Liver (tissue), 9 donors: ENCODE measurements around the gene PRSS38. TPM values are rescaled to one million over a fixed set of nuclear protein-coding genes. Genes with fewer than 3 reads are reported as not detected.
A peak's percentile ranks its signal among the peaks of the same experiment; 100 is the strongest.

ENCODE experiments used
- DNase-seq: peaks from one replicate; pipeline ENCODE4 v3.0.0-alpha.2; 2017; ENCODE audit warnings: low spot score
- H3K27ac ChIP-seq, 2 donors: one replicate each; pipeline ENCODE4 v1.7.0; 2013; ENCODE audit warnings: inconsistent platforms in 2 of 2, low read length in 2 of 2, control low read depth in 1 of 2, low read depth in 1 of 2, mild to moderate bottlenecking in 1 of 2
- H3K27me3 ChIP-seq, 4 donors: one replicate each; pipeline versions ENCODE4 v1.6.1 to v1.7.0; 2013; ENCODE audit warnings: low read length in 3 of 4, inconsistent platforms in 1 of 4, mild to moderate bottlenecking in 1 of 4, moderate library complexity in 1 of 4; ENCODE audit not compliant: control insufficient read depth in 4 of 4, insufficient read depth in 4 of 4
- H3K36me3 ChIP-seq, 4 donors: one replicate each; pipeline versions ENCODE4 v1.6.1 to v1.7.0; 2013; ENCODE audit warnings: low read length in 3 of 4, mild to moderate bottlenecking in 3 of 4, low read depth in 1 of 4, moderate library complexity in 1 of 4; ENCODE audit not compliant: control insufficient read depth in 4 of 4, insufficient read depth in 3 of 4
- H3K4me1 ChIP-seq, 4 donors: one replicate each; pipeline versions ENCODE4 v1.6.1 to v1.7.0; 2013; ENCODE audit warnings: low read length in 3 of 4, mild to moderate bottlenecking in 3 of 4, moderate library complexity in 1 of 4; ENCODE audit not compliant: control insufficient read depth in 4 of 4, insufficient read depth in 4 of 4
- H3K4me3 ChIP-seq, 3 donors: one replicate each; pipeline versions ENCODE4 v1.6.1 to v1.7.0; 2013; ENCODE audit warnings: low read length in 3 of 3, control low read depth in 1 of 3, low read depth in 1 of 3, mild to moderate bottlenecking in 1 of 3
- H3K9ac ChIP-seq, 2 donors: one replicate each; pipeline ENCODE4 v1.7.0; 2013; ENCODE audit warnings: low read length in 2 of 2, mild to moderate bottlenecking in 2 of 2, moderate library complexity in 2 of 2, control low read depth in 1 of 2, low read depth in 1 of 2
- H3K9me3 ChIP-seq, 4 donors: one replicate each; pipeline versions ENCODE4 v1.6.1 to v1.7.0; 2013; ENCODE audit warnings: low read length in 3 of 4; ENCODE audit not compliant: control insufficient read depth in 4 of 4
- EGR1 ChIP-seq, 2 donors: IDR thresholded peaks; 2 replicates each; pipeline ENCODE4 v1.6.1; 2016 to 2018; ENCODE audit warnings: antibody characterized with exemption in 2 of 2, low read depth in 2 of 2
- FOXA2 ChIP-seq: IDR thresholded peaks from 2 replicates; pipeline ENCODE4 v1.6.1; 2016; ENCODE audit warnings: antibody characterized with exemption
- GABPA ChIP-seq, 2 donors: IDR thresholded peaks in 1 of 2; conservative IDR thresholded peaks in 1 of 2; 2 replicates each; pipeline ENCODE4 v1.6.1; 2016; ENCODE audit warnings: antibody characterized with exemption in 2 of 2, mild to moderate bottlenecking in 1 of 2, moderate library complexity in 1 of 2
- NR2F2 ChIP-seq: IDR thresholded peaks from 2 replicates; pipeline ENCODE4 v1.6.1; 2016; ENCODE audit warnings: antibody characterized with exemption
- RXRA ChIP-seq, 2 donors: IDR thresholded peaks; 2 replicates each; pipeline ENCODE4 v1.6.1; 2017 to 2018; ENCODE audit warnings: antibody characterized with exemption in 2 of 2, mild to moderate bottlenecking in 1 of 2
- YY1 ChIP-seq: IDR thresholded peaks from 2 replicates; pipeline ENCODE4 v1.6.1; 2016; ENCODE audit warnings: antibody characterized with exemption, mild to moderate bottlenecking
- WGBS: extraction: QIAGEN DNeasy Blood & Tissue Kit; methylation state at CpG from one replicate; pipeline ENCODE4 v1.1.7; 2013; 5-methylcytosine and 5-hydroxymethylcytosine counted together
- polyA plus RNA-seq, 2 donors: library from polyadenylated mRNA; stranded (reverse) in 1 of 2; unstranded in 1 of 2; fragments of 200-250 nt in 1 of 2; fragments of >200 nt in 1 of 2; fragmentation: Nextera tagmentation in 1 of 2; extraction: Ambion mirVana in 1 of 2; gene quantifications; one replicate each; pipeline versions ENCODE4 v1.2.1 to v1.2.3, GENCODE V29; 2013 to 2015
- total RNA-seq, 2 donors: library from RNA; depleted of rRNA; stranded (reverse); fragments of >200 nt; gene quantifications; one replicate each; pipeline ENCODE4 v1.2.3, GENCODE V29; 2014
- TF ChIP-seq, protein P1 (sequence below): fragments of 150-350 bp; IDR thresholded peaks from 2 replicates; pipeline ENCODE4 v1.5.1; 2017; ENCODE audit warnings: improper control_type of control experiment, low read depth, low read length; ENCODE audit not compliant: missing input control
- TF ChIP-seq, protein P2 (sequence below): IDR thresholded peaks from 2 replicates; pipeline ENCODE4 v1.6.1; 2016; ENCODE audit warnings: antibody characterized with exemption
- donor health status: healthy.
- donor health status: healthy.
- donor health status: healthy.
- donor health status: healthy.
- donor health status: healthy.

Gene PRSS38
- total and polyA plus RNA-seq, 4 donors = not detected

GRCh38 chr1:227791425-227792143 is 23.9 kb upstream of the PRSS38 start:
- DNase-seq = no peak
- Histone ChIP-seq H3K4me1 (peaks cover 7 to 20% (median 16%) of the 10 kb centered on the region in 4 donors), H3K27ac (no peak overlapping the region), H3K36me3 (no peaks in the 10 kb centered on the region), H3K27me3 (no peaks in the 10 kb centered on the region), H3K9ac (no peak overlapping the region), H3K9me3 (no peaks in the 10 kb centered on the region), H3K4me3 (no peak overlapping the region)
- no peak for TF ChIP-seq YY1
- TF ChIP-seq NR2F2 = peak; percentile 40
- WGBS = 89% methylated on average over 6 of the region's 6 CpGs

DNA sequence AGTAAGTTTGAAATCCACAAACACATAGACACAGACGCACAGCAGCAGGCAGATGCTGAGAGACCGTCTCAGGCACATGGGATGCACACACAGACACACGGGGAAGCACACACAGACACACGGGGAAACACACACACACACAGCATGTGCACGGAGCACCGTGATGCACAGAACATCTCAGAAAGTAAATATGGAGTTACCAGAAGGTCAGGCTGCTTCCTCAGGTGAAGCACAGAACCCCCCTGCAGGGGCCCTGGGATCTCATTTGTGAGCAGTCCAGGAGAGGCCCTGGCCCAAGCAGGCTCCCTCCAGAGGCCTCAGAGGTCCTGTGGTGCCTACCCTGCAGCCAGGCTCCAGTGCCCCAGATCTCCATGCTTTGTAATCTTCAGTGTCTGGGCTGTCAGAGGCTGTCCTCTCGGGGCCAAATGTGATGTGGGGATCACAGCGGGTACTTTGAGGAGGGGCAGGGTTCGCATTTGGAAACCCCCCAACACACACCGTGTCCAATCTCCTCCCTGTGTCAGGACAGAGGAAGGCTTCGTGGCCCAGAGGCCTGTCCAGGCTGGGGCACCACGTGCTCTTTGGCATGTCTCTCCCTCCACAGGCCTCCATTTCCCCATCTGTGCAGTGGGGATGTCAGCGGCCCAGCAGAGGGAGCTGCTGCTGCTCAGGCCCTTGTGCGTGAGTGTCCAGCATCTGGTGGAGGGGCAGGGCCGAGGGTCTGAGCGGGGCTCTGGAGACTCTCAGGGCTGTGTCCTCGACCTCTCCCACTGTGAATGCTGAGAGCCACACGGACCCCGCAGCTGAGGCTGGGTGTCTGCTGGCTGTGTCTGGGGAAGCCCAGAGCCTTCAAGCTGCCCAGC is 23.0 kb upstream of the PRSS38 start:
- whole genome bisulfite sequencing = 91% methylated on average over 19 of the region's 19 CpGs
- TF ChIP-seq YY1 = no peak
- TF ChIP-seq, protein P1, sequence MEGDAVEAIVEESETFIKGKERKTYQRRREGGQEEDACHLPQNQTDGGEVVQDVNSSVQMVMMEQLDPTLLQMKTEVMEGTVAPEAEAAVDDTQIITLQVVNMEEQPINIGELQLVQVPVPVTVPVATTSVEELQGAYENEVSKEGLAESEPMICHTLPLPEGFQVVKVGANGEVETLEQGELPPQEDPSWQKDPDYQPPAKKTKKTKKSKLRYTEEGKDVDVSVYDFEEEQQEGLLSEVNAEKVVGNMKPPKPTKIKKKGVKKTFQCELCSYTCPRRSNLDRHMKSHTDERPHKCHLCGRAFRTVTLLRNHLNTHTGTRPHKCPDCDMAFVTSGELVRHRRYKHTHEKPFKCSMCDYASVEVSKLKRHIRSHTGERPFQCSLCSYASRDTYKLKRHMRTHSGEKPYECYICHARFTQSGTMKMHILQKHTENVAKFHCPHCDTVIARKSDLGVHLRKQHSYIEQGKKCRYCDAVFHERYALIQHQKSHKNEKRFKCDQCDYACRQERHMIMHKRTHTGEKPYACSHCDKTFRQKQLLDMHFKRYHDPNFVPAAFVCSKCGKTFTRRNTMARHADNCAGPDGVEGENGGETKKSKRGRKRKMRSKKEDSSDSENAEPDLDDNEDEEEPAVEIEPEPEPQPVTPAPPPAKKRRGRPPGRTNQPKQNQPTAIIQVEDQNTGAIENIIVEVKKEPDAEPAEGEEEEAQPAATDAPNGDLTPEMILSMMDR = no peak
- no peak overlapping the region for H3K27ac ChIP-seq
- H3K4me3 ChIP-seq = no peak overlapping the region
- DNase-seq = no peak
- no peak overlapping the region for H3K9ac ChIP-seq
- H3K27me3 ChIP-seq = no peaks in the 10 kb centered on the region
- H3K36me3 ChIP-seq = no peaks in the 10 kb centered on the region
- no peaks in the 10 kb centered on the region for H3K9me3 ChIP-seq
- H3K4me1 ChIP-seq = peaks cover 2 to 12% (median 7%) of the 10 kb centered on the region in 4 donors

GRCh38 chr1:227793079-227793947 is 22.2 kb upstream of the PRSS38 start:
- TF ChIP-seq, protein P2, sequence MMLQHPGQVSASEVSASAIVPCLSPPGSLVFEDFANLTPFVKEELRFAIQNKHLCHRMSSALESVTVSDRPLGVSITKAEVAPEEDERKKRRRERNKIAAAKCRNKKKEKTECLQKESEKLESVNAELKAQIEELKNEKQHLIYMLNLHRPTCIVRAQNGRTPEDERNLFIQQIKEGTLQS = no peak
- TF ChIP-seq YY1 (no peak), FOXA2 (no peak), RXRA (IDR thresholded peaks at IDR 0.05) (no peak), EGR1 (IDR thresholded peaks at IDR 0.05; ENCODE audit: low read depth in 2 of 2) (no peak), NR2F2 (no peak), GABPA (IDR thresholded peaks at IDR 0.05 in 1 of 2, conservative IDR thresholded peaks at IDR 0.05 in 1 of 2) (no peak)
- TF ChIP-seq, protein P1 = no peak
- no peak overlapping the region for H3K27ac ChIP-seq
- WGBS = 86% methylated on average over 10 of the region's 10 CpGs
- no peak overlapping the region for H3K9ac ChIP-seq
- no peak for DNase-seq
- H3K9me3 ChIP-seq = no peaks in the 10 kb centered on the region
- H3K4me1 ChIP-seq = peaks cover 0 to 7% (median 3%) of the 10 kb centered on the region in 4 donors
- H3K4me3 ChIP-seq = no peak overlapping the region
- no peaks in the 10 kb centered on the region for H3K36me3 ChIP-seq
- H3K27me3 ChIP-seq = peaks cover 0 to 2% (median 0%) of the 10 kb centered on the region in 4 donors
